ENCODE measurements around the gene TTLL12. TPM values are rescaled to one million over a fixed set of nuclear protein-coding genes. Genes with fewer than 3 reads are reported as not detected.

TTLL12 gene
- total RNA-seq, 4 donors from 2014 or later, result 43.6 to 93.9 (median 81.4) TPM

DNA sequence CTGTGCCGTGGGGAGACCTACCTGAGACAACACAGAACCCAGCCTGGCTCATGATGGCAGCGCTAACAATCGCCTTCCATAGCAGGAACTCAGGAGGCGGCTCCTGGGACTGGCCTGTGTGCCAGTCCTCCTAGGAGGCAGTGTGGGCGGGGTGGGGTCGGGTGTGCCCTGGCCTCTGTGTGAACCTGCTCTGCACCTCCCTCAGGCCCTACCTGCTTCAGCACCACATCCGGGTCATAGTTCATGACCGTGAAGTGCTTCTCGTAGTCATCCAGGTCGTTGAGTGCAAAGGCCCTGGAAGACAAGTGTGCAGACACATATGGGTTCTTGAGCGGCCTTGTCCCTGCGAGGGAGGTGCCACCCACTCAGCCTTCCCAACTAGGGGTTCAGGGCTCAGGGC is 15.3 kb downstream of the TTLL12 start:
- peaks cover 83% of the 10 kb centered on the region for H3K36me3 ChIP-seq
- DNase-seq (ENCODE audit: low spot score in 2 of 2), result no peak

DNA sequence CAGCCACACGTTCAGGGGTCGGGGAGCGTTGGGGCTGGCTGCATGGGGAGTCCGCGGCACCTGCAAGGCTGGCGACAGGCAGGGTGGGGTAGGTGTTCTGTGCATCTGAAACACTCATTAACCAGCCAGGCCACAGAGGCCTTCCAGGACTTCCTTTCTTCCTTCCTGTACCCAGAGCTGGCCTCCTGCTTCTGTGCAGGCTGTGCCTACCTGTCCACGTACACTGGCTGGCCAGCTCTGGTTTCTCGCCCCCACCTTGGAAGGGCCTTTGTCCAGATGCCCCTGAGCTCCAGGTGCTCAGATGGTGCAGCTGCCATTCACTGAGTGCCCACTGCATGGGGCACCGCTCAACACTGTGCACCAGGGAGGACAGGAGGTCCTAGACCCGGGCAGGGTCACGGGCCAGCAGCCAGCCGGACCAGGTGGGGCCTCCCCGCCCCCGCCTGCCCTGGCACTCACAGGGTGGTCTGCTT is 15.9 kb downstream of the TTLL12 start:
- H3K27ac ChIP-seq, result no peak overlapping the region
- H3K4me1 ChIP-seq, result peaks cover 27% of the 10 kb centered on the region
- no peaks in the 10 kb centered on the region for H3K9me3 ChIP-seq
- TF ChIP-seq POLR2A (IDR thresholded peaks at IDR 0.05) (no peak), POLR2AphosphoS5 (IDR thresholded peaks at IDR 0.05) (no peak)
- TF ChIP-seq, protein P1, sequence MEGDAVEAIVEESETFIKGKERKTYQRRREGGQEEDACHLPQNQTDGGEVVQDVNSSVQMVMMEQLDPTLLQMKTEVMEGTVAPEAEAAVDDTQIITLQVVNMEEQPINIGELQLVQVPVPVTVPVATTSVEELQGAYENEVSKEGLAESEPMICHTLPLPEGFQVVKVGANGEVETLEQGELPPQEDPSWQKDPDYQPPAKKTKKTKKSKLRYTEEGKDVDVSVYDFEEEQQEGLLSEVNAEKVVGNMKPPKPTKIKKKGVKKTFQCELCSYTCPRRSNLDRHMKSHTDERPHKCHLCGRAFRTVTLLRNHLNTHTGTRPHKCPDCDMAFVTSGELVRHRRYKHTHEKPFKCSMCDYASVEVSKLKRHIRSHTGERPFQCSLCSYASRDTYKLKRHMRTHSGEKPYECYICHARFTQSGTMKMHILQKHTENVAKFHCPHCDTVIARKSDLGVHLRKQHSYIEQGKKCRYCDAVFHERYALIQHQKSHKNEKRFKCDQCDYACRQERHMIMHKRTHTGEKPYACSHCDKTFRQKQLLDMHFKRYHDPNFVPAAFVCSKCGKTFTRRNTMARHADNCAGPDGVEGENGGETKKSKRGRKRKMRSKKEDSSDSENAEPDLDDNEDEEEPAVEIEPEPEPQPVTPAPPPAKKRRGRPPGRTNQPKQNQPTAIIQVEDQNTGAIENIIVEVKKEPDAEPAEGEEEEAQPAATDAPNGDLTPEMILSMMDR (IDR thresholded peaks at IDR 0.05), result no peak
- WGBS, result 87% methylated on average over 8 of the region's 14 CpGs
- H3K4me3 ChIP-seq, result no peak overlapping the region
- no peak for DNase-seq (ENCODE audit: low spot score in 2 of 2)
- peaks cover 83% of the 10 kb centered on the region for H3K36me3 ChIP-seq
- no peaks in the 10 kb centered on the region for H3K27me3 ChIP-seq

More for the DNA sequence above, 15.3 kb downstream of the TTLL12 start:
- peaks cover 27% of the 10 kb centered on the region for H3K4me1 ChIP-seq
- H3K27me3 ChIP-seq, result no peaks in the 10 kb centered on the region
- TF ChIP-seq, protein P1 (IDR thresholded peaks at IDR 0.05), result no peak
- TF ChIP-seq EP300 (IDR thresholded peaks at IDR 0.05), result no peak
- TF ChIP-seq POLR2A (IDR thresholded peaks at IDR 0.05), result no peak
- TF ChIP-seq POLR2AphosphoS5 (IDR thresholded peaks at IDR 0.05), result no peak
- WGBS, result 33% methylated on average over 6 of the region's 12 CpGs
- no peaks in the 10 kb centered on the region for H3K9me3 ChIP-seq
- no peak overlapping the region for H3K27ac ChIP-seq
- H3K4me3 ChIP-seq, result no peak overlapping the region

- Histone ChIP-seq H3K36me3 (peaks cover 77% of the 10 kb centered on the region), H3K27me3 (no peaks in the 10 kb centered on the region), H3K4me3 (no peak overlapping the region), H3K27ac (no peak overlapping the region), H3K4me1 (peaks cover 23% of the 10 kb centered on the region), H3K9me3 (no peaks in the 10 kb centered on the region)
- TF ChIP-seq EP300 (IDR thresholded peaks at IDR 0.05) (no peak), POLR2AphosphoS5 (IDR thresholded peaks at IDR 0.05) (no peak), POLR2A (IDR thresholded peaks at IDR 0.05) (no peak)
- TF ChIP-seq, protein P1 (IDR thresholded peaks at IDR 0.05), result no peak
- no peak for DNase-seq (ENCODE audit: low spot score in 2 of 2)
- WGBS, result 97% methylated on average over 5 of the region's 9 CpGs
Observed at GRCh38 chr22:43170131-43170480, 16.8 kb downstream of the TTLL12 start.

DNA sequence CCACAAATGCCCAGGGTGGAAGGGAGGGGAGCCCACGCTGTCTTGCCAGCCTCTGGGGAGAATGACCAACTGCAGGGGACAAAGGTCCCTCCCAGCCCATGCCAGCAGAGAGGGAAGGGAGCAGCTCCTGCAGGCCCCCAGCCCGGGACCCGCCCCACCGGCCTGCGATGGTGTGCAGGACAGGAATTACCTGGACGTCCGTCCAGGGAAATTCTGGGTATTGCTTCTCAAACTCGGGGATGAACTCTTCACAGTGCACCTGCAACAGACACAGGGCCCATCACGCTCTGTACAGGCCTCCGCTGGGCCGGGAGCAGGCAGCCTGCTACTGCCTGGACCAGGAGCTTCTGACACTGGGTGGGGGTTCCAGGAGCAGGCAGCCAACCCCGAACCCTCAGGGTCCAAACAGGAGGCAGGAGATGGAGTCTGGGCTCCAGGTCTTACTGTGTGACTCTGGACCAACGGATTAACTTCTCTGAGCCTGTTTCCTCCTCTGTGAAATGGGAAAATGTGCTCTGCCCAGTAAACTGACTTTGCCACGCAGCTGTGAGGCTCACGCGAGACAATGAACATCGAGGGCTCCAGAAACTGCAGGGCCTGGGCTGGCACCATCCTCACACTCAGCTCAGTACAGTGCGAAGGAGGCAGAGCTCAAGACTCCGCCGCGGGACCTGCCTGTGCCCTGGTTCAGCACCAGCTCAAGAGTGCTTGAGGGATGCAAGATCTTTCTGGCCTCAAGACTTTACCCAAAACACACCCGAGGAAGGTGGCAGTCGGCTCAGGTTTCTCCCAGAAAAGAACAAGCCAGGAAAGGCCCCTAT is 17.4 kb downstream of the TTLL12 start:
- H3K4me1 ChIP-seq, result peaks cover 21% of the 10 kb centered on the region
- H3K4me3 ChIP-seq, result no peak overlapping the region

More for the DNA sequence above, 17.4 kb downstream of the TTLL12 start:
- H3K27me3 ChIP-seq, result no peaks in the 10 kb centered on the region
- no peak for DNase-seq (ENCODE audit: low spot score in 2 of 2)
- no peak overlapping the region for H3K27ac ChIP-seq
- WGBS, result 88% methylated on average over 10 of the region's 23 CpGs
- no peaks in the 10 kb centered on the region for H3K9me3 ChIP-seq
- TF ChIP-seq EP300 (IDR thresholded peaks at IDR 0.05) (no peak), POLR2A (IDR thresholded peaks at IDR 0.05) (no peak), POLR2AphosphoS5 (IDR thresholded peaks at IDR 0.05) (no peak)
- TF ChIP-seq, protein P1 (IDR thresholded peaks at IDR 0.05), result no peak
- H3K36me3 ChIP-seq, result peaks cover 71% of the 10 kb centered on the region
